GM18868 (cell line): Measurements from ENCODE around the gene OSBPL1A.
"Not testable (repeated sequence)": the region's sequence is repeated elsewhere in the genome, so short reads cannot be mapped to it uniquely, and the experiment has no call there.

Experiments used
- ATAC-seq: cut with Tn5 transposase; IDR thresholded peaks from one replicate; pipeline ENCODE4 v1.9.1; 2021; ENCODE audit warnings: mild to moderate bottlenecking, moderate library complexity; ENCODE audit not compliant: unreplicated experiment

OSBPL1A gene

GRCh38 chr18:24189664-24190346, 207.8 kb downstream of the OSBPL1A start:
- ATAC-seq, result no peak

GRCh38 chr18:24189007-24189528, 208.6 kb downstream of the OSBPL1A start:
- ATAC-seq, result peak; percentile 87

GRCh38 chr18:24188120-24188519, 209.5 kb downstream of the OSBPL1A start:
- ATAC-seq, result no peak

GRCh38 chr18:24187689-24188088, 209.9 kb downstream of the OSBPL1A start:
- no peak for ATAC-seq

- peak; percentile 73 for ATAC-seq
Observed at GRCh38 chr18:24187049-24187448, 210.6 kb downstream of the OSBPL1A start.

GRCh38 chr18:24185805-24186204, 211.8 kb downstream of the OSBPL1A start:
- no peak for ATAC-seq

- ATAC-seq, result no peak
Observed at GRCh38 chr18:24181806-24182205, 215.8 kb downstream of the OSBPL1A start.

- ATAC-seq, result no peak
Observed at GRCh38 chr18:24180048-24180447, 217.6 kb downstream of the OSBPL1A start.

- no peak for ATAC-seq
Observed at GRCh38 chr18:24177499-24178133, 220.0 kb downstream of the OSBPL1A start.

- peak; percentile 92 for ATAC-seq
Observed at GRCh38 chr18:24176727-24177416, 220.8 kb downstream of the OSBPL1A start.

GRCh38 chr18:24173997-24174396, 223.6 kb downstream of the OSBPL1A start:
- no peak for ATAC-seq

- no peak for ATAC-seq
Observed at GRCh38 chr18:24170360-24170759, 227.3 kb downstream of the OSBPL1A start.

GRCh38 chr18:24168496-24168895, 229.1 kb downstream of the OSBPL1A start:
- ATAC-seq, result no peak

GRCh38 chr18:24161304-24161703, 236.3 kb downstream of the OSBPL1A start:
- no peak for ATAC-seq

GRCh38 chr18:24160086-24160485, 237.5 kb downstream of the OSBPL1A start:
- ATAC-seq, result no peak

GRCh38 chr18:24157855-24158254, 239.8 kb downstream of the OSBPL1A start:
- no peak for ATAC-seq

- peak; percentile 72 for ATAC-seq
Observed at GRCh38 chr18:24153397-24153796, 244.2 kb downstream of the OSBPL1A start.

- not testable (repeated sequence) for ATAC-seq
Observed at GRCh38 chr18:24149591-24149990, 248.0 kb downstream of the OSBPL1A start.

- no peak for ATAC-seq
Observed at GRCh38 chr18:24142376-24142775, 255.2 kb downstream of the OSBPL1A start.

GRCh38 chr18:24140697-24141096, 256.9 kb downstream of the OSBPL1A start:
- ATAC-seq, result no peak

- peak; percentile 93 for ATAC-seq
Observed at GRCh38 chr18:24138789-24139616, 258.6 kb downstream of the OSBPL1A start, which contains the start of gene CABYR. TSS of gene CABYR (plus strand) at chr18:24139062. CDS start at chr18:24143115, 4,053 bp downstream.
